Liver (tissue), 9 donors: Measurements from ENCODE around the gene GNB5. TPM values are rescaled to one million over a fixed set of nuclear protein-coding genes. Genes with fewer than 3 reads are reported as not detected.

ENCODE experiments used
- DNase-seq: peaks from one replicate; pipeline ENCODE4 v3.0.0-alpha.2; 2017; ENCODE audit warnings: low spot score
- H3K27ac ChIP-seq, 2 donors: one replicate each; pipeline ENCODE4 v1.7.0; 2013; ENCODE audit warnings: inconsistent platforms in 2 of 2, low read length in 2 of 2, control low read depth in 1 of 2, low read depth in 1 of 2, mild to moderate bottlenecking in 1 of 2
- H3K27me3 ChIP-seq, 4 donors: one replicate each; pipeline versions ENCODE4 v1.6.1 to v1.7.0; 2013; ENCODE audit warnings: low read length in 3 of 4, inconsistent platforms in 1 of 4, mild to moderate bottlenecking in 1 of 4, moderate library complexity in 1 of 4; ENCODE audit not compliant: control insufficient read depth in 4 of 4, insufficient read depth in 4 of 4
- H3K36me3 ChIP-seq, 4 donors: one replicate each; pipeline versions ENCODE4 v1.6.1 to v1.7.0; 2013; ENCODE audit warnings: low read length in 3 of 4, mild to moderate bottlenecking in 3 of 4, low read depth in 1 of 4, moderate library complexity in 1 of 4; ENCODE audit not compliant: control insufficient read depth in 4 of 4, insufficient read depth in 3 of 4
- H3K4me1 ChIP-seq, 4 donors: one replicate each; pipeline versions ENCODE4 v1.6.1 to v1.7.0; 2013; ENCODE audit warnings: low read length in 3 of 4, mild to moderate bottlenecking in 3 of 4, moderate library complexity in 1 of 4; ENCODE audit not compliant: control insufficient read depth in 4 of 4, insufficient read depth in 4 of 4
- H3K4me3 ChIP-seq, 3 donors: one replicate each; pipeline versions ENCODE4 v1.6.1 to v1.7.0; 2013; ENCODE audit warnings: low read length in 3 of 3, control low read depth in 1 of 3, low read depth in 1 of 3, mild to moderate bottlenecking in 1 of 3
- H3K9ac ChIP-seq, 2 donors: one replicate each; pipeline ENCODE4 v1.7.0; 2013; ENCODE audit warnings: low read length in 2 of 2, mild to moderate bottlenecking in 2 of 2, moderate library complexity in 2 of 2, control low read depth in 1 of 2, low read depth in 1 of 2
- H3K9me3 ChIP-seq, 4 donors: one replicate each; pipeline versions ENCODE4 v1.6.1 to v1.7.0; 2013; ENCODE audit warnings: low read length in 3 of 4; ENCODE audit not compliant: control insufficient read depth in 4 of 4
- ATF3 ChIP-seq: IDR thresholded peaks from 2 replicates; pipeline ENCODE4 v1.6.1; 2016; ENCODE audit warnings: antibody characterized with exemption
- CTCF ChIP-seq: fragments of 150-350 bp; IDR thresholded peaks from 2 replicates; pipeline ENCODE4 v1.5.1; 2017; ENCODE audit warnings: improper control_type of control experiment, low read depth, low read length; ENCODE audit not compliant: missing input control
- EGR1 ChIP-seq, 2 donors: IDR thresholded peaks; 2 replicates each; pipeline ENCODE4 v1.6.1; 2016 to 2018; ENCODE audit warnings: antibody characterized with exemption in 2 of 2, low read depth in 2 of 2
- FOXA1 ChIP-seq: IDR thresholded peaks from 2 replicates; pipeline ENCODE4 v1.6.1; 2016; ENCODE audit warnings: antibody characterized with exemption
- FOXA2 ChIP-seq: IDR thresholded peaks from 2 replicates; pipeline ENCODE4 v1.6.1; 2016; ENCODE audit warnings: antibody characterized with exemption
- JUND ChIP-seq, 2 donors: IDR thresholded peaks; 2 replicates each; pipeline ENCODE4 v1.6.1; 2016; ENCODE audit warnings: antibody characterized with exemption in 2 of 2
- RAD21 ChIP-seq, 2 donors: IDR thresholded peaks; 2 replicates each; pipeline ENCODE4 v1.6.1; 2016; ENCODE audit warnings: antibody characterized with exemption in 2 of 2, mild to moderate bottlenecking in 2 of 2
- REST ChIP-seq: IDR thresholded peaks from 2 replicates; pipeline ENCODE4 v1.6.1; 2016; ENCODE audit warnings: antibody characterized with exemption, mild to moderate bottlenecking
- SP1 ChIP-seq: IDR thresholded peaks from 2 replicates; pipeline ENCODE4 v1.6.1; 2018; ENCODE audit warnings: antibody characterized with exemption, mild to moderate bottlenecking
- TAF1 ChIP-seq: conservative IDR thresholded peaks from 2 replicates; pipeline ENCODE4 v1.6.1; 2016; ENCODE audit warnings: antibody characterized with exemption, mild to moderate bottlenecking
- YY1 ChIP-seq: IDR thresholded peaks from 2 replicates; pipeline ENCODE4 v1.6.1; 2016; ENCODE audit warnings: antibody characterized with exemption, mild to moderate bottlenecking
- WGBS: extraction: QIAGEN DNeasy Blood & Tissue Kit; methylation state at CpG from one replicate; pipeline ENCODE4 v1.1.7; 2013; 5-methylcytosine and 5-hydroxymethylcytosine counted together
- polyA plus RNA-seq, 2 donors: library from polyadenylated mRNA; stranded (reverse) in 1 of 2; unstranded in 1 of 2; fragments of 200-250 nt in 1 of 2; fragments of >200 nt in 1 of 2; fragmentation: Nextera tagmentation in 1 of 2; extraction: Ambion mirVana in 1 of 2; gene quantifications; one replicate each; pipeline versions ENCODE4 v1.2.1 to v1.2.3, GENCODE V29; 2013 to 2015
- total RNA-seq, 2 donors: library from RNA; depleted of rRNA; stranded (reverse); fragments of >200 nt; gene quantifications; one replicate each; pipeline ENCODE4 v1.2.3, GENCODE V29; 2014
- donor health status: healthy.
- donor health status: healthy.
- donor health status: healthy.
- donor health status: healthy.
- donor health status: healthy.

The GNB5 gene
- total and polyA plus RNA-seq, 4 donors, result 13.7 to 19.2 (median 15.7) TPM

- Histone ChIP-seq H3K4me1 (peaks cover 0 to 3% (median 0%) of the 10 kb centered on the region in 4 donors), H3K36me3 (peaks cover 2 to 8% (median 5%) of the 10 kb centered on the region in 4 donors), H3K9me3 (no peaks in the 10 kb centered on the region), H3K27me3 (no peaks in the 10 kb centered on the region), H3K27ac (no peak overlapping the region), H3K4me3 (no peak overlapping the region), H3K9ac (no peak overlapping the region)
- WGBS, result 75% methylated on average over 1 of the region's 1 CpG
- DNase-seq, result no peak
- no peak for TF ChIP-seq JUND (IDR thresholded peaks at IDR 0.05)
- TF ChIP-seq REST, result no peak
- TF ChIP-seq EGR1 (IDR thresholded peaks at IDR 0.05; ENCODE audit: low read depth in 2 of 2), result no peak
- no peak for TF ChIP-seq SP1
- TF ChIP-seq ATF3, result no peak
- no peak for TF ChIP-seq FOXA1
- no peak for TF ChIP-seq RAD21 (IDR thresholded peaks at IDR 0.05)
- no peak for TF ChIP-seq FOXA2
- TF ChIP-seq CTCF, result no peak
Observed at GRCh38 chr15:52232327-52232726, 41.1 kb upstream of the GNB5 start.

- H3K36me3 ChIP-seq, result peaks cover 0 to 2% (median under 1%) of the 10 kb centered on the region in 4 donors
- H3K9me3 ChIP-seq, result no peaks in the 10 kb centered on the region
- no peaks in the 10 kb centered on the region for H3K27me3 ChIP-seq
- WGBS, result 62% methylated on average over 1 of the region's 1 CpG
- H3K27ac ChIP-seq, result no peak overlapping the region
- H3K4me3 ChIP-seq, result no peak overlapping the region
- peaks cover 0 to 3% (median 0%) of the 10 kb centered on the region in 4 donors for H3K4me1 ChIP-seq
- H3K9ac ChIP-seq, result no peak overlapping the region
- no peak for DNase-seq
- TF ChIP-seq SP1, result no peak
- TF ChIP-seq JUND (IDR thresholded peaks at IDR 0.05), result no peak
- TF ChIP-seq TAF1, result no peak
- no peak for TF ChIP-seq RAD21 (IDR thresholded peaks at IDR 0.05)
- no peak for TF ChIP-seq EGR1 (IDR thresholded peaks at IDR 0.05; ENCODE audit: low read depth in 2 of 2)
- no peak for TF ChIP-seq YY1
- no peak for TF ChIP-seq CTCF
Observed at GRCh38 chr15:52230073-52230472, 38.9 kb upstream of the GNB5 start.
